Measurements from ENCODE around the gene HTT.

HTT gene

DNA sequence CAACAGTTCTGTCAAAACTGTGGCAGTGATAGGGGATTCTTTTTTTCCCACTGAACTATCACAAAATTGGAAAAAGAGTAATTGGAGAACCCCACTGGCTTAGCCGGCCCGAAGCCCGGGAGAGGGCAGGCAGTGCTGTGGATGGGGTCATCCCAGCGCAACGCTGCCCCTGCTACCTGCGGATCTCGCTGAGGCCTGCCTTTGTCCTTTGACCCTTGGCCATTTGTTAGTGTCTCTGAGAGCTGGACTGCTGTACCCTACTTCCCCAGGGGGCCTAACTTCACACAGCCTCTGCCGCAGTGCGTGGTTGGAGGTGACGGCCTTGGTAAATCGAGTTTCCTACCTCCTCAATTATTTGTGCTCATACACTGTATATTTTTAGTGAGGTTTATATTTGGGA is 131.5 kb downstream of the HTT start:
- DNase-seq, result no peak

DNA sequence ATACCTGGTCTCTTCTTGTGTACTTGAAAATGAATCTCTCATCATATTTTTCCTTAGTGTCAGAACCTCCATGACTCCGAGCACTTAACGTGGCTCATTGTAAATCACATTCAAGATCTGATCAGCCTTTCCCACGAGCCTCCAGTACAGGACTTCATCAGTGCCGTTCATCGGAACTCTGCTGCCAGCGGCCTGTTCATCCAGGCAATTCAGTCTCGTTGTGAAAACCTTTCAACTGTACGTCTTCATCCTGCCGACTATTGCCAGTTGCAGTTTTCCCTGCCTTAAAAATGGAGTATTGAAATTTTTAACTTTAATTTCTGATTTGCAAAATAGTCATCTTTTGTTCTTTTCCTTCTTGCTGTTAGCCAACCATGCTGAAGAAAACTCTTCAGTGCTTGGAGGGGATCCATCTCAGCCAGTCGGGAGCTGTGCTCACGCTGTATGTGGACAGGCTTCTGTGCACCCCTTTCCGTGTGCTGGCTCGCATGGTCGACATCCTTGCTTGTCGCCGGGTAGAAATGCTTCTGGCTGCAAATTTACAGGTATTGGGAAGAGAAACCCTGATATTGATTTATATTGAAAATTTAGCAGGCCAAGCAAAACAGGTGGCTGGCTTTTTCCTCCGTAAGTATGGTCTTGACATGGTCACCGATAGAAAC is 132.1 kb downstream of the HTT start:
- no peak for DNase-seq

DNA sequence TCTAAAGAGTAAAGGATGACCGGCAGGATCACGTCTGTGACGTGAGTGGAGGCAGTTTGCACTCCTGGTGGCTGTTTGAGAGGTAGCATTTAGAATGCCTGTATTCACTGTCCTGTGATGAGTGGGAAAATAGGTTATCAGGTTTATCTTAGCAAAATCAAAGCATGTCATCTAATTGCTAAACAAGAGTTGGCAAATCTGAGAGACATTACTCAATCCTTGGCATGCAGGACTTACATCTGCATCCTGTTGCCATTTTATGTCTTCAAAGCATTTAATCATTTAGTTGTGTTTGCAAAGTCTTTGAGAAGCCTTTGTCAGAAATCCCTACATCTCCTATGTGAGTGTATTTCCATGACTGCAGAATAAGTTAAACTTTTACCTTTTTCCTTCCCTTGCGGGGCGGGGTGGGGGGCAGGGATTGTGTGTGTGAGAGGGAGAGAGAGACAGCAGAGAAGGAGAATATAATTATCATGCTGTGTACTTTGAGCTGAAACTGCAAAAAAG is 133.1 kb downstream of the HTT start:
- DNase-seq, result no peak

DNA sequence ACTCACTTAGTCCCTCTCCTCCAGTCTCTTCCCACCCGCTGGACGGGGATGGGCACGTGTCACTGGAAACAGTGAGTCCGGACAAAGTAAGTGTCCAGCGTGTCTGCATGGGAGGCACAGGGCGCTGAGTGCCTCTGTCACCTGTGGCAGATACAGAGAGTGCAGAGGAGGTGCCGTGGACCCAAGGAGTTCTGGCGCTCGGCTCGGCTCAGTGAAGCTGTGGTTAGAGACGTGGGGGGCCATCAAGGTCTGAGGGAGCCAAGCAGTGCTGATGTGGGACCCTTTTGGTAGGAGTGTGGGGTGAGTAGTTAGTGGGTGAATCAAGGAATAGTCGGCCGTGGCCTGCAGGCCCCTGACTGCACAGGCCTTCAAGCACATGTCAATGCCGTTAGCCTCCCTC is 134.3 kb downstream of the HTT start:
- DNase-seq, result no peak

DNA sequence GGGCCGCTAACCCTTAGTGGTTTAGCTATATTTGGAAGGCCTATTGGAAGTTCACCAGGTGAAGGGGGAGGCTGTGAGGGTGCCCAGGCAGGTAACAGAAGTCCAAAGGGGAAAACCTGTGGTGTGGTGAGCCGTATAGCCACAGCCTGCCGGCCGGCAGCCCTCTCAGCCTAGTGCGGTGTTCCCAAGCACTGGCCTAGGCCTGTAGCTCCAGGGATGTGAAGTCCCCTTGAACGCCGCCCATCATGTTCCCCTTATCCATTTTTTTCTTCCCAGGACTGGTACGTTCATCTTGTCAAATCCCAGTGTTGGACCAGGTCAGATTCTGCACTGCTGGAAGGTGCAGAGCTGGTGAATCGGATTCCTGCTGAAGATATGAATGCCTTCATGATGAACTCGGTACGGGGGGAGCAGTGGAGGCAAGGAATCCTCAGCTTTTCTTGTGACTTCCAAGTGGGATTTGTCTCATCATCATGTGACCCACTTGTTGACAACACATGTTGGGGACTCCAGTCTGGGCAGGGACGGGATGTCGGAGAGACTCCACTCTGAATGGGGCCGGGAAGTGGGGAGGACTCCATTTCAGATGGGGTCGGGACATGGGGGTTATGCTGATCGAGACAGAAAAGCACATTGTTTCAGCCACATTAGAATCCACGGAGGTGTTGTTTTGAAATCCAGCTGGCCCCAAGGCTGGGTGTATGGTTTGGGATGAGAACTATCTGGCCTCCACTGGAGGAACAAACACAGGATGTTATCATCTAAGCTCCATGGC is 135.3 kb downstream of the HTT start:
- DNase-seq, result no peak

DNA sequence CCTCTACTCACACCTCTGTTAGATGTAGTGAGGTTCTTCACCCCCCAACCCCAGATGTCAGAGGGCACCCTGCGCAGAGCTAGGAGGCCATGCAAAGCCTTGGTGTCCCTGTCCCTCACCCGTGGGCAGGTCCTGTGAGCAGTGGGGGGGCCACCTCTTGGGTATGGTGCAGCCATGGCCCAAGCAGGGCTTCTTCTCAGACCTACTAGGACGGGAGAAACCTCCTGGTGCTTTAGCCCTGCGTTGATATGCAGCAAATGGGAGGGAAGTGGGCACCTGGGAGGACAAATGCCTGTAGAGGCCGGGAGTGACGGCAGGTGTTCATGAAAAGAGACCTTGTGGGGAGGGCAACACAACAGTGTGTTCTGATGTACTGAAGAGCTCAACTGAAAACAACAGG is 136.0 kb downstream of the HTT start:
- no peak for DNase-seq

DNA sequence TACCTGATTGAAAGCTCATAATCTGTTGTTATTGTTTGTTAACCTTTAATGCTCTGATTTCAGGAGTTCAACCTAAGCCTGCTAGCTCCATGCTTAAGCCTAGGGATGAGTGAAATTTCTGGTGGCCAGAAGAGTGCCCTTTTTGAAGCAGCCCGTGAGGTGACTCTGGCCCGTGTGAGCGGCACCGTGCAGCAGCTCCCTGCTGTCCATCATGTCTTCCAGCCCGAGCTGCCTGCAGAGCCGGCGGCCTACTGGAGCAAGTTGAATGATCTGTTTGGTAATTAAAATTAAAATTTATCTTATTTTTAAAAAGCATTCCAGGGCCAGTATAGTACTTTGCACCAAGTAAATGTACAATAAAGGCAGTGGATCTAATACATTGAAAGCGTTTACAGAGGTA is 137.4 kb downstream of the HTT start:
- DNase-seq, result no peak

DNA sequence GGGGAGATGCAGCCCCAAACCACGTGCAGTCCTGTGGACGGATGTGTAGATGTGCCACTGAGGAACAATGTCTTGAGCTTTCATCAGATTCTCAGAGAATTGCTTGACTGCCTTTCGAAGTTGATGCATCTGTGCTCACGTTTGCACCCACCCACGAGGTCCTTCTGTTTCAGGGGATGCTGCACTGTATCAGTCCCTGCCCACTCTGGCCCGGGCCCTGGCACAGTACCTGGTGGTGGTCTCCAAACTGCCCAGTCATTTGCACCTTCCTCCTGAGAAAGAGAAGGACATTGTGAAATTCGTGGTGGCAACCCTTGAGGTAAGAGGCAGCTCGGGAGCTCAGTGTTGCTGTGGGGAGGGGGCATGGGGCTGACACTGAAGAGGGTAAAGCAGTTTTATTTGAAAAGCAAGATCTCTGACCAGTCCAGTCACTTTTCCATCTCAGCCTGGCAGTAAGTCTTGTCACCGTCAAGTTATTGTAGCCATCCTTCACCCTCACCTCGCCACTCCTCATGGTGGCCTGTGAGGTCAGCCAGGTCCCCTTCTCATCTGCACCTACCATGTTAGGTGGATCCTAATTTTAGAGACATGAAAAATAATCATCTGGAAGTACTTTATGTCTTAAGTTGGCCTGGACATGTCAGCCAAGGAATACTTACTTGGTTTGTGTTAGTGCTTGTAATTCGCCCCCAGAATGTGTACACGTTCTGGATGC is 138.1 kb downstream of the HTT start:
- DNase-seq, result no peak

DNA sequence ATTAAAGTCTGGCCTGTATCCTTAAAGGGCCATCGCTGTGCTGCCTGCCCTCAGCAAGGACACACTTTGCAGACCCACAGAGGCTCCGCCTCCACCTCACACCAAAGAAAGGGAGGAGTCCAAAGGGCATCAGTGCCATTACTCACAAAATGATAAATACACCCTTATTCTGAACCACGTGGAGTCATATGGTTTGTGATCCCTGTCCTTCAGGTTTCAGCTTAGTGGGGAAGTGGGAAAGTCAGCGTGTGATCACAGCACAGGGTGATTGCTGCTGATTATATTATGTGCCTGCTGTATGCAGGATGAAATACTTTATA is 138.6 kb downstream of the HTT start:
- no peak for DNase-seq

DNA sequence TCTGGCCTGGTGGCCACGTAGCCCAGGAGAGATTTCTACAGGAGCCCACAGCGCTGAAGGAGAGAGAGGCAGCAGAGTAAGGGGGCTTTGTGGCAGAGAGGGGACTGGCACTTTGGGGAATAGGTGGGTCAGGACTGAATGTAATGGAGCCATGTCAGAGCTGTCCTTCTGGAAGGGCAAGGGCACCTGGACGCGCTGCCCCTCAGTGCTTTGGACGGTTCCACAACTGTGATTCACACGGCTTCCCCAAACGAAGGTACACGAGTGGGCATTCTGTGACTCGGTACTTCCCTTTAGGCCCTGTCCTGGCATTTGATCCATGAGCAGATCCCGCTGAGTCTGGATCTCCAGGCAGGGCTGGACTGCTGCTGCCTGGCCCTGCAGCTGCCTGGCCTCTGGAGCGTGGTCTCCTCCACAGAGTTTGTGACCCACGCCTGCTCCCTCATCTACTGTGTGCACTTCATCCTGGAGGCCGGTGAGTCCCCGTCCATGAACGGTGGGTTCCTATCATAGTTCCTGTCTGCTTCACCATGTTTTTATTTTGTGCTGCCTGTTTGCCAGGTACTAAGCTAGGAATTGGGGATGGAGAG is 139.3 kb downstream of the HTT start:
- DNase-seq, result no peak

DNA sequence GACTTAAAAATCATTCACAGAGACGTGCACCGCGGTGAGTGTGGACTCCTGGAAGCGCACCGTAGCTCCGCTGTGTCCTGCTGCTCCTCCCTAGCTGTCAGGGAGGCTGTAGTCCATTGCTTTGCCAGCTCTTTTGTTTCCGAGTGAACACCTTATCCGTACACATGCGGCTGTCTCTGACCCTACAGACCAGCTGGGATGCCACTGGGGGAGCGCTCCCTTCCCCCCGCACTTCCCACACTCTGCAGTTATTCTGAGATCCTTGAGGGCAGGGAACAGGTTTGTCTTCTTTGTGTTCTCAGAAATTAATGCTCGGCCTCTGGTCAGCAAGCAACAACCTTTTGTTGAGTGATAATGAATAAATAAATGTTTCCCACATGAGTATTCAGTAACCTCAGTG is 140.8 kb downstream of the HTT start:
- no peak for DNase-seq

DNA sequence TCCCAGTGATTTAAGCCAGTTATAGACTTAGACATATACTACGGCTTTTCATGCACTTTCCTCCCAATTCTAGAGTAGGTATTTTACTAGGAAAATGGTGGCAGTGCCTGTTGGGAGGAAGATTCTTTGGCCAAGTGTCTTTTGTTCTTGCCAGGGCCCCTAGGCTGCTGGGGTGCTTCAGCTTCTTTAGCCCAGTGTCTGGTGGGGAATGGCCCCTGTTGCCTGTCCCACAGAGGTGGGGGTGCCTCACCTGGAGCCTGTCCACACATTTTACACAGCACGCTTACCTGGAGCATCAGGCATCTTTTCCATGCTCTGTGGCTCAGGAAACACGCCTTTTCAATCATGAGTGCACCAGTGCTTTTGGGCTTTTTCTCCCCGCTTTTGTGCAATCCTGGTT is 141.3 kb downstream of the HTT start:
- no peak for DNase-seq

DNA sequence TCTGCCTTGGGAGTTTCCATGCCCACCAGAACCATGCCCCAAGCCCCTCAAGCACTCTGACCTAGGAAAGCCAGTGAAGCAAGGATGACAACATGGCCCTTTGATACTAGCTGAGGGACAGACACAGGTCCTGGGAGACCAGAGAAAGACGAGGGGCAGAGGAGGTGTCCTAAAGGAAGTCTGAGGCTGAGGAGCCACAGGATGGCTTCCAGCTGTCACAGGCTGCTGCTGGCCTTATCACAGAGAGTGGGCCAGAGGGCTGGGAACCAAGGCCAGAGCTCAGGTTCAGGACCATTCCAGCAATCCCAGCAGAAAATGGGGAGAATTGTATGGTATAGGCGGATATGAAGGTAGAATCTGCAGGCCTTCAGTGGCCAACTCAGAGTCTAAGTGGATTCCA is 142.8 kb downstream of the HTT start:
- DNase-seq, result no peak

DNA sequence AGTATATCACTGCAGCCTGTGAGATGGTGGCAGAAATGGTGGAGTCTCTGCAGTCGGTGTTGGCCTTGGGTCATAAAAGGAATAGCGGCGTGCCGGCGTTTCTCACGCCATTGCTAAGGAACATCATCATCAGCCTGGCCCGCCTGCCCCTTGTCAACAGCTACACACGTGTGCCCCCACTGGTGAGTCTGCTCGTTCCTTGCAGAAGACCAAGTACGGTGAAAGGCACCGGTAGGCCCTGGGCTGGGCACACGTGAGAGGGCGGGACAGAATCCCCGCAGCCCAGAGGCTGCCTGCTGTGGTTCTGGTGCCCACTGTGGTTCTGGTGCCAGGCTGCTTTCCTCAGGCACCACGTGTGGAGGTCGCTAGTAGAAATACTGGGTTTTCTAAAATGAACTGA is 143.3 kb downstream of the HTT start:
- no peak for DNase-seq

DNA sequence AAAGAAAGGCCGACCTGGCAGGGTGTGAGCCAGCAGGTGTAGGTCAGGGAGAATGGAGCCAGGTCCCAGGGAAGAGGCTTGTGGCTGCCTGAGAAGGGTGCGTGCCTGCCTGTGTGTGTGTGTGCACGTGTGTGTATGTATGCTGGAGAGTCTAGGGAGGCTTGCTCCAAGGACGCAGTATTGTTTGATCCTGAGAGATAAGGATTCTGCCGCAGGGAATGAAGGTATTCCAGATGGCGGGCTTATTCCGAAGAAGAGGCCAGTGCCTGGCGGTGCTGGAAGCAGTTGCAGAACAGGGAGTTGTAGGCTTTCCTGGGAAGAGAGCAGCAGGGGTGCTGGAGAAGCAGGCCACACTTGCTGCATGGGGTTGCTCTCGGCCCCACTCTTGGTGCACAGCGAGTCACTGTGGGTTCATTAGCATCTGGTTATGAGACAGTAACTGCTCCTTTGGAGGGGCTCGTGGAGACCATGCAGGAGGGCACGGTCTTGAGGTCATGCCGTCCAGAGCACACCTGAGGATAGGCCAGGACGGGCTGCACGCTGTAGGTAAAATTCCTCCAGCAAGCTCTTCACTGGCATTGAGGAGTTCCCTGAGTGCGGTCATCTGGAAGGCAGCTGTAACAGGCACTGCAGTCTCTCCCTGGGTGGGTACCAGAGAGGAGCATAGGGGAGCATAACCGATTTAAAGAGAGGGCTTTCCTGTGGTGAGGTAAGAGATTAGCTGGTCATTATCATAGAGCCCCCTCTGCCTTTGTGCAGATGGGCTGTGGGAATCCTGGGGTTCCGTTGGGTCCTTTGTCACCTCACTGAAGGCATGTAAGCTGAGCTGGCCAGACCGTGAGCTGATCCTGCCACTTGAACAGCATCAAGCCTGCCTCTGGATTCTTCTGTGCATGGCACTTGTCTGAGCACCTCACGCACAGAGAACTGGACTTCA is 144.6 kb downstream of the HTT start:
- no peak for DNase-seq

DNA sequence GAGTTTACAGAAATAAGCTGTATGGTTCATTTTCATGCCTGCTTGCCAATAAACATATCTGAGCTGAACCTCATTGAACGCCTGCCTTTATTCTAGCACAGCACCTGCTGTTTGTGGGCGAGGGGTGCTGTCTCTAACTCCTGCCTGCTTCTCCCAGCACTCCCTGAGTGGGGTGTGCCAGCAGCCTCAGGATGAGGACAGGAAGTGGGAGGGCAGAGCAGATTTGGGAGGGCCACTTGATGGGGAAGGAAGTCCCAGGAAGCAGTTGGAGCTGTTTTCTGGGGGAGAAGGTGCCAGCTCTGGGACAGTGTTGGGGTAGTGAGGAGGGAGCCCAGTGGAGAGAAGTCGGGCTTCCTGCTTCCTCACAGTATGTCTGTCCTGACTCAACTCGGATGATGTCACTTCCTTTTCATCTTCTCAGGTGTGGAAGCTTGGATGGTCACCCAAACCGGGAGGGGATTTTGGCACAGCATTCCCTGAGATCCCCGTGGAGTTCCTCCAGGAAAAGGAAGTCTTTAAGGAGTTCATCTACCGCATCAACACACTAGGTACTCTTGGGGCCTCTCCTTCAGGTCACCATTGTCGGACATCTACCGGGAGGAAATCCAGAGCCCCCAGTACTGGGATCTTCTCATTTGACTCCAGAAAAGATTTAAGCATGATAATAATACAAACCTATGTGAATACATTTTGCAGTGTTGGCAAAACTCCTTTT is 145.4 kb downstream of the HTT start:
- no peak for DNase-seq

DNA sequence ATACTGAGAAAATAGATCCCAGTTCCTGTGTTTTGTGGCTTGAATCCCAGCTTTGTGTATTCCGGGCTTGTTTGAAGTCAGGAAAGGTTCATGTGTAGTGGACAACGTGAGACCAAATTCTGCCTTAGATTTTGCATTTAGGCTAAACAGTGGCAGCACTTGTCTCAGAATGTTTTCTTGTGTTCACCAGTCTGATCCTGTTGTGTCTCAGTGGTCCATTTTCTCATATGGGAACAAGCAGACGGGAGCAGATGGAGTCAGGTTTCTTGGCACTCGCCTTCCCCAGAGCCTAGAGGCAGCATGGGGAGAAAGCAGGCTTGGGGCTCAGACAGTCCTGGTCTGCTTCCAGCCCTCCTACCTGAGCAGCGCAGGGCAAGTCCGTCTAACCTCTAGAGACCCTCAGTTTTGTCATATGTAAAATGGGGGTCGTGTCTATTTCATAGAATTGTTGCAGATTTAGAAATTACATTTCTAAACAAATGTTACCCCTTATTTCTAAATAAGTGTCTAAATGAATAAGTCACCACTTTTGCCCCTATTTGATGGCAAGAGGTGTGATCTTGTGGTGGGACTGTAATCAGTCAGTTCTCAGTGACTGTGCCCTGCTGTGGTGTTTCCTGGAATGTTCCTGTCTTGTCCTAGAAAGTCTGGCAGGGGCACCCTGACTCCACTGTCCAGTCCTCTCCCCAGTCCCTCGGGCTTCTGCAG is 146.1 kb downstream of the HTT start:
- DNase-seq, result no peak

DNA sequence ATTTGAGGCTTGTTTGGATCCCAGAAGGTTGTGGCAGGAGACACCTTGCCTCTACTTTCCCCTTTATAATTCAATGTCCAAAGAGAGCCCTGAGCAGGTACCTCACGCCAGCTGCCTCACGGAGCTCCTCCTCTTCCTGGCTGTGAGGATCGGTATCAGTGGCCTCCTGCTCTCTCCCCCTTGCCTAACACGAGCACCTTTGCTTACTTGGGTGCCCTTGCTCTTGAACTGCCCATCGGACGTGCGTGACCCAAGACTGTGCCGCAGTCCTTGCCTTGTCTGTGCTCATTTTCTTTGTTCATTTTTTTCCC is 146.7 kb downstream of the HTT start:
- no peak for DNase-seq

DNA sequence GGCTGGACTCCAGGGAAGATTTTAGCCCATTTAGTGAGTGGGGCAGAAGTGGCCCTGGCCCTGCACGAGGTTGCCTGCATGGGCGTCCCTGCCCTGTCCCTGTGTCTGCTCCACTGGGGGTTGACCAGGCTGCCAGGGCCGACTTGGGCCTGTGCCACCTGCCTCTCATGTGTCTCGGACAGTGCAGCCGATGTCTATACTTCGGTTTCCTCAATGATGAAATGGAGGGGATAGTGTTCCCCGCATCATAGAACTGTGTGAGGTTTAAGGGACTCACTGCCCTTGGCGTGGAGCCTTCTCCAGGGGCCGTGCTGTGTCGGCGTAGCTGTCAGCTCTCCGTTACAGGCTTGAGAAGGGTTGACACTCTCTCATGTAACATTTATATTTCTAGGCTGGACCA is 147.5 kb downstream of the HTT start:
- DNase-seq, result no peak

DNA sequence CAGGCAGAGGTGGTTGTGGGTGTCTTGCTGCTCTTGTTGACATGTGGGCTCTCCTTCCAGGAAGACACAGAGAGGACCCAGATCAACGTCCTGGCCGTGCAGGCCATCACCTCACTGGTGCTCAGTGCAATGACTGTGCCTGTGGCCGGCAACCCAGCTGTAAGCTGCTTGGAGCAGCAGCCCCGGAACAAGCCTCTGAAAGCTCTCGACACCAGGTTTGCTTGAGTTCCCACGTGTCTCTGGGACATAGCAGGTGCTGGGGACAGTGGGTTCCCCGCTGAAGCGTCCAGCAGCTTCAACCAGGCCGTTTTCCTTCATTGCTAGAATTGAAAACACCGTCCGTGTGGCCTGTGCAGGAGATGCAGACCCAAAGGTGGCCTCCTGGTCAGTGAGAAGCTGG is 148.9 kb downstream of the HTT start:
- DNase-seq, result no peak

DNA sequence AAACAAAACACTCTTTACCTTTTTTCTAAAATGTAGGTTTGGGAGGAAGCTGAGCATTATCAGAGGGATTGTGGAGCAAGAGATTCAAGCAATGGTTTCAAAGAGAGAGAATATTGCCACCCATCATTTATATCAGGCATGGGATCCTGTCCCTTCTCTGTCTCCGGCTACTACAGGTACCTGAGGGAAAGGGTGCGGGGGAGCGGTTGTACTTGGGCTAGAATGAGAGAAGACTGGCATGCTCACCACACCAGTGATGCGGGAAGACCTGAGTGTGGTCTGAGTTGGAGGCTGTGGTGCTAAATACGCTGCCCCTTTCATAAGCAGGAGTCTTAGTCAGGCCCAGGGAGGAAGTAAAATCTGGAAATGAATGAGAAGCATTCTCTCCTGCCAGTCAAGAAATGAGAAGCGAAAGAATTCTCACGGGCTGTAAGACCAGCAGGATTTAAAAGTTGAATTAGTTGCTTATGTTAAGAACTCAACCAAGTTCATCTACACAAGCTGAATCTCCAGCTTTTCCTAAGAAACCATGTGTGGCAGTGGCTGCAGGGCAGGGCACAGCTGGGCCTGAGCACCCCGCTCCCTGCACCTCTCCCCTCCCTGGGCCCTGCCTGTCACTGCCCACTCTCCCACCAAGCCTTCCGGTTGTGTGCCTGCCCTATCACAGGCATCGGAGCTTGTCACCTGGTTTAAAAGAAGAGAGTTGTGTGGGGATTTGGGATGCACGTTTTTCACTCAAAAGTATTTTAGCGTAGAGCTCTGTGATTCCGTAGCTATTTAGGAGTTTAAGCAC is 149.7 kb downstream of the HTT start:
- no peak for DNase-seq

Data from stimulated activated CD4-positive, alpha-beta T cell treated with anti-CD3 and anti-CD28 coated beads, Interleukin-12 subunit alpha, Interleukin-12 subunit beta, amount 100 ng/mL, for 4 hours (primary cell).